HG03342 (cell line): ENCODE measurements around the gene SMIM1.
"Not testable (repeated sequence)": the region's sequence is repeated elsewhere in the genome, so short reads cannot be mapped to it uniquely, and the experiment has no call there.

Experiments
- ATAC-seq: cut with Tn5 transposase; IDR thresholded peaks from one replicate; pipeline ENCODE4 v1.9.1; 2021; ENCODE audit warnings: mild to moderate bottlenecking, moderate library complexity; ENCODE audit not compliant: unreplicated experiment

The SMIM1 gene

DNA sequence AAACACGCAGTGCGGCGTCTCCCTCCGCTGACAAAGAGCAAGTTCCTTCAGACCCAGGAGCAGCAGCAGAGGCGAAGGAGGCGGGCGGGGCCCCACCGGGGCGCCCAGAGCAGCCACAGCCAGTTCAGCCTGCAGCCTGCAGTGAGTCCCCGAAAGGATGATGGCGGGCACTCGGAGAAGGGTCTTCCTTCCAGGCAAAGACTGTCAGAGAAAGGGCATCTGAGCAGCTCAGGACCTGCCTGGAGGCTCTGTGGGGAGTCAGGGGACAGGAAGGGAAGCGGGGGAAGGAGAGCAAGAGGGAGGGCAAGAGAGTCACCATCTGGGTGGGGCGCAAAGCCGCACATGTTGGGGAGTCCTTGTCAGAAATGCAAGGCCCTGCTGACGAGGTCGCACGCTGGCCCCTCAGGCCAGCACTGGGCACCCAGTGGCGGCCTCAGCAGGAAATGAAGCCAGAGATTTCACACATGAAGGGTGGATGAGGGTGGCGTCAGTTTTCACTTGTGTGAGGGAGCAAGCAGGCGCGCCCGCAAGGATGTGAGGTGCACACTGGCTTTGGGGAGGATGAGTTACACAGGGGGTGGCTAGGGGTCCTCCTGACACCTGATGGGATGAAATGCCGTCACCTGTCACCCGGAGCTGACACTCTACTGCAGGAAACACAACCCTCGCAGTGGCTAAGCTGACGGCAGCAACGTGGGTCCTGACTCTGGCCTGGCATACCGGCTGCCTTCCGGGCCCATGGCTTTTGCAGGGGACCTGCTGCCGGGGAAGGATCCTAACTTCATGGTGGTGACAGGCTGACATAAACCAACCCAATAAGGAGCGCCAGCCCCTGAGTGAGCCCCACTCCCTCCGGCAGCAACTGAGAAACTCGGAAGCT lies 17.1 kb downstream of the SMIM1 start:
- ATAC-seq, result no peak

DNA sequence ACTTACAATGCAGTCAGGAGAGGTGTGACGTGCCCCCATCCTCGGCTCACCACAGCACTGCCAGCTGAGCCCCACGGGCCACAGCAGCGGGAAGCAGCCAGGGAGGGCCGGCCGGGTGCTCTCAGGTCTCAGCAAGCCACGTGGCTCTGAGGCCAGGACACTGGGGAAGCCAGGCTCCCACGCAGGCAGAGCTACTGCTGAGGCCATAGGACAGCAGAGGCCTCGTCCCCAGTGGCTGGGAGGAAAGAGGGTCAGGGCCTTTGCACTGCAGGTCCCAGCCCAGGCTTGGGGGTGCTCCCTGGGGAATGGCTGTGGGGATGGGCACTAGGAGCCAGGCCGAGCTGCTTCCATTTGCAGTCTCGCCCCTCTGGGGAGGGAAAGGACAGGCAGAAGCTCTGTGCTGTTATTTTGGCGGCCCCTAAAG lies 18.0 kb downstream of the SMIM1 start:
- ATAC-seq, result no peak

GRCh38 chr1:3790952-3791351 lies 18.4 kb downstream of the SMIM1 start:
- ATAC-seq, result no peak

GRCh38 chr1:3795453-3796214 lies 23.1 kb downstream of the SMIM1 start:
- ATAC-seq, result peak; percentile 29

- ATAC-seq, result peak; percentile 97
Observed at GRCh38 chr1:3796215-3797061, 23.9 kb downstream of the SMIM1 start, which contains the start of gene LRRC47. LRRC47 (minus strand) TSS chr1:3796498; CDS start chr1:3796476, 22 bp downstream.

DNA sequence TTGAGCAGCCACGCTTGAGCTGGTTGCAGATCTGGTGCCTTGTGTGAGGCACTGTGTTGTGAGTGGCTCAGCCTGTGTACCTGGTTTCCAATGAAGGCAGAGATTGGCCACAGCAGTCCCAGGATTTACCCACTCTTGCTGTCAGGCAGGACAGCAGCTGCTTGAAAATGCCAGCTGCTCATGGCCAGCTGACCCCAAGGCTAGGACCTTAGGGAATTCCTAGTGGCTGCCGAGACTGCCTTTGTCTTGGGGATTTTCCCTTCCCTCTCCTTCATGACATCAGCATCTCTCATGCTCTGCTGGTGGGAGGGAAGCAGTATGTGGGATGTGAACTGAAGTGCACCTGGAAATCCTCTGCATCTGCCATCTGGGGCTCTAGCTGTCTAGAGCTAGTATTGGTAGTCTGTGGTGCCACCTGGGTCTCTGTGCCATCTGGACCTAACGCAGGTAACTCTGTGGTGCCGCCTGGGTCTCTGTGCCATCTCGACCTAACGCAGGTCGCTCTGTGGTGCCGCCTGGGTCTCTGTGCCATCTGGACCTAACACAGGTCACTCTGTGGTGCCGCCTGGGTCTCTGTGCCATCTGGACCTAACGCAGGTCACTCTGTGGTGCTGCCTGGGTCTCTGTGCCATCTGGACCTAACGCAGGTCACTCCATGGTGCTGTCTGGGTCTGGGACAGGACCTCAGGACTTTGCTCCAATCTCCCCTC lies 27.6 kb downstream of the SMIM1 start:
- no peak for ATAC-seq

- ATAC-seq, result not testable (repeated sequence)
Observed at GRCh38 chr1:3800795-3801194, 28.2 kb downstream of the SMIM1 start.

DNA sequence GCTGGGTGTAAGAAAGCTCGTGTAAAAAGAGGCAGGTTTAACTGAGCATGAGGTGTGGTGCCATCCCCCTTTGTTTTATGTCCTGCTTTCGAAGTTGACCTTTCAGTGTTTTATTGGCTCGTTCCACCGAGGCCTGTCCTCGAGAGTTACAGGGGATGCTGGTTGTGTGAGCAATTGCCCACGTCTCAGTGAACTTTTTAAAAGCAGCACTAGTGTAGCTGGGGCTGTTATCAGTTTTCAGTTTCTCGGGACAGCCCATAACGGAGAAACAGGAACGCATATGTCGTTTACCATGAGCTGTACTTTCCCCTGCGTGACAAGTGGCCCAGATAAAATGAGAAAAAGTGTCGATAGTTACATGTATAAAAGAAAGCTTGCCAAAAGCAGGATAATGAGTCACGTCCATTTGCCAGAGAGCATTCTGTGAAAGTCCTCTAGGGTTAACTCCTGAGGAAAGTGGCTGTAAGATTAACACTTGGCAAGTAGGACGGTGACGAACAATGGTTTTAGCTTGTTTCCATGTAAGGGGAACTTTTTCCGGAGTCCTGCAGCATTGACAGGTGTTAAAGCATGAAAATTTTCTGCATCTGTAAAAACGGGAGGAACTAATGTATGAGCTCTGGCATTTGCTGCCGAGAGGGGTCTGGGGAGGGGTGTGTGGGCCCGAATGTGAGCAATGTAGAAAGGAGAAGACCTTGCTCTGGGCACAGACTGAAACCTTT lies 31.5 kb downstream of the SMIM1 start:
- ATAC-seq, result no peak

DNA sequence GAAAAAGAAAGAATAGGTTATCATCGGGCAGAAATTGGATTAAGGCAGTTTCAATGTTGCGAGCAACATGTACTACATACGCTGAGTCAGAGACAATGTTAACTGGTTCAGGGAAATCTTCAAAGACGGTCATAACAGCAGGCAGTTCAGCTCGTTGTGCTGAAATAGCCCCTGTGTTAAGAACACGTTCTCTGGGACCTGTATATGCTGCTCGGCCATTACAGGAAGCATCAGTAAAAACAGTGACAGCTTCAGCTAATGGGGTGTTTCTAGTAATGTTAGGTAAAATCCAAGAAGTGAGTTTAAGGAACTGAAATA lies 32.0 kb downstream of the SMIM1 start:
- not testable (repeated sequence) for ATAC-seq

- ATAC-seq, result no peak
Observed at GRCh38 chr1:3805038-3805437, 32.5 kb downstream of the SMIM1 start.

- no peak for ATAC-seq
Observed at GRCh38 chr1:3807769-3808168, 35.2 kb downstream of the SMIM1 start.

GRCh38 chr1:3809680-3810079 lies 37.1 kb downstream of the SMIM1 start:
- no peak for ATAC-seq

DNA sequence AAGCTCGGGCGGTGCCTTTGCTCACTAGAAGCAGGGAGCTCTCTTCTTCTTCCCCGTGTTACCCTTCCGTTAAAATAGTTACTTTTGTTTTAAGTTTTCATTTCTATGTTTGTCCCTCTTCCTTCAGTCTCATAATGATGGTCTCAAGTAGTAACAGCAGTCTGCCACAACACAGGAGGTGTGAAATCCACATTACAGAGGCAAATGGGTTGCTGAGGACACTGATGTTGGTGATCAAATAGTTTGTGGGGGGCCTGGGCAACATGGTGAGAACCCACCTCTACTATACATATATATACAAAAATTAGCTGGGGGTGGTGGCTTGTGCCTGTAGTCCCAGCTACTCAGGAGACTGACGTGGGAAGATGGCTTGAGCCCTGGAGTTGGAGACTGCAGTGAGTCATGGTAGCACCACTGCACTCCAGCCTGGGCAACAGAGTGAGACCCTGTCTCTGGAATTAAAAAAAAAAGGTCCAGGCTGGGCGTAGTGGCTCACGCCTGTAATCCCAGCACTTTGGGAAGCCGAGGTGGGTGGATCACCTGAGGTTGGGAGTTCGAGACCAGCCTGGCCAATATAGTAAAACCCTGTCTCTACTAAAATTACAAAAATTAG lies 37.7 kb downstream of the SMIM1 start:
- ATAC-seq, result not testable (repeated sequence)

GRCh38 chr1:3811595-3811911 lies 39.0 kb downstream of the SMIM1 start:
- ATAC-seq, result no peak

- no peak for ATAC-seq
Observed at GRCh38 chr1:3814065-3814464, 41.5 kb downstream of the SMIM1 start.

DNA sequence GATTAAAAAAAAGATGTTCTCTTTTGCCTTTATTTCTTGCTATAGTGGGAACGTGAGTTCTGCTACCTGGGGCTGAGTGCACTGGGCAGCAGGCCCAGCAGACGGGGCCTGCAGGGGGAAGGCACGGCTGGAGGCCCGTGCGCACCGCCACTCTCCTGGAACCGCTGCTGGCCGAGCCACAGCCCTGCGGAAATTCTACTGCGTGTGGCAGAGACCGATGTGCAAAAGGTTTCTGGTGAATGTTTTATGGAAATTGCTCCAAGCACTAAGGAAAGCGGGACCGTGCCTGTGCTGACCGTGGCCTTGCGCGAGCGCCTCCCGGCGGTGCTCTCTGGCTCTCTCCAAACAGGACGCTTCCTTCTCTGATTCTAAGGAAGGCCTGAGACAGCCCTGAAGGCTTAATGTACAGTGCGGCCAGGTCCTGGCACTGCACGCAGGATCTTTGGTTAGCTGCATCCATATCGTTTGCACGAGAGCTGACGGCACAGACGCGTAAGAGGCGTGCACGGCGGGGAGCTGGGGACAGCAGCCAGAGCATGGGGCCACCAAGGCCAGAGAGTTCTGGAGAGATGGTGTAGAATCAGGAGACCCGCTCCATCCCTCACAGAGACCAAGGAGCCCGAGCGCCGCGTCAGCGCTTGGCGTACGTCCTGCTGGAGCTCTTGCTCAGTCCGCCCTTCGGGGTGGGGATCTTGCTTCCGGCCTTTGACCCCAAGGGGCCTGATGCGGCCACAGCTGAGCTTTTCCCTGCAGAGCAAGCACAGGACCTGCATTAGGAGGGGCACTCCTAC lies 42.4 kb downstream of the SMIM1 start:
- no peak for ATAC-seq

GRCh38 chr1:3816331-3817137 lies 44.0 kb downstream of the SMIM1 start:
- ATAC-seq, result no peak

DNA sequence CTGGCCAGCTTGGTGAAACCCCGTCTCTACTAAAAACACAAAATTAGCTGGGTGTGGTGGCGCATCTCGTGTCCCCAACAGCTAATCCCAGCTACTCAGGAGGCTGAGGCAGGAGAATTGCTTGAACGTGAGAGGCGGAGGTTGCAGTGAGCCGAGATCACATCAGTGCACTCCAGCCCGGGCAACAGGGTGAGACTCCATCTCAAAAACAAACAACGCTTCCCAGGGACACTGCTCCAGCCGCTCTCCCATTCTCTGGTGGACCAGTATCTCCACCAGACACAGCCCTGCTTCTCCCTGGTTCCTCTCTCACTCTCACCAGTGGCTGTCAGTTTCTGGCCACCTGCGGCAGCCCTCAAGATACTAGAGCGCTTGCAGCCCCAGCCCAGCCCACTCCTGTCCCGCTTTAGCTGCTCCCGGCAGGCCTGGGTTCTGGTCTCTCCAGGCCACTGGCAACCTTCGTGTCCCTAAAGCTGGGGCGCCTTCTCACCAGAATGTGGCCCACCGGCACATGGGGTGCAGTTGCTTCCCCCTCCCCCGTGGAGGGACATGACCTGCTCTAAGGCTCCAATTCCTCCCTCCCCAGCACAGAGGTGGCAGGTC lies 44.7 kb downstream of the SMIM1 start:
- no peak for ATAC-seq
